NCI-H510A (cell line): Measurements from ENCODE around the gene TTLL11.

Experiments used
- DNase-seq: peaks from one replicate; lab custom pipeline; 2025; lab: John Stamatoyannopoulos, UW

Gene TTLL11

GRCh38 chr9:121880343-121880898 is 212.7 kb downstream of the TTLL11 start:
- DNase-seq = no peak

DNA sequence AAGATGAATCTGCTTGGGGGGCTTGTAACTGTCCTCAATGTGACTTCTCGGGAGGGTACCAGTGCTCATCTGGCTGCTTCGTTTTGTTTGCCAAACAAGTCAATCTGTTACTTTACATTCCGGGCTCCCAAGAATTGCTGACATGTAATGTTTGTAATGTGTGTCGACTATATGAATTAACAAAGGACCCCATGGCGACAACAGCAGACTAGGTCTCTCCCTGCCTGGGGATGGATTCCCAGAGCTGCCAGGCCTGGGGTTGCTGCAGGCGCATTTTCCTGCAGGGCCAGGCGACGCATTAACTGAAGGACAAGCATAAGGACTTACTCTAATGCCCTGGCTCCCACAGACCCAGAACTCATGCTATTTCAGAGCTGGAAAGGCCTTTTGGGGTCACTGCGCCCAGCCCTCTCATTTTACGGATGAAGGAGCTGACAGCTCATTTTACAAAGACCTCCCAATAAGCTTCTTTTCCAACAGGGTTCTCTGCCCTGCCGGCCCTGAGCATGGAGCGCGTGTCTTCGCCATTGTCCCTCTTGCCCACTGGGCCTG is 214.8 kb downstream of the TTLL11 start:
- DNase-seq = no peak

DNA sequence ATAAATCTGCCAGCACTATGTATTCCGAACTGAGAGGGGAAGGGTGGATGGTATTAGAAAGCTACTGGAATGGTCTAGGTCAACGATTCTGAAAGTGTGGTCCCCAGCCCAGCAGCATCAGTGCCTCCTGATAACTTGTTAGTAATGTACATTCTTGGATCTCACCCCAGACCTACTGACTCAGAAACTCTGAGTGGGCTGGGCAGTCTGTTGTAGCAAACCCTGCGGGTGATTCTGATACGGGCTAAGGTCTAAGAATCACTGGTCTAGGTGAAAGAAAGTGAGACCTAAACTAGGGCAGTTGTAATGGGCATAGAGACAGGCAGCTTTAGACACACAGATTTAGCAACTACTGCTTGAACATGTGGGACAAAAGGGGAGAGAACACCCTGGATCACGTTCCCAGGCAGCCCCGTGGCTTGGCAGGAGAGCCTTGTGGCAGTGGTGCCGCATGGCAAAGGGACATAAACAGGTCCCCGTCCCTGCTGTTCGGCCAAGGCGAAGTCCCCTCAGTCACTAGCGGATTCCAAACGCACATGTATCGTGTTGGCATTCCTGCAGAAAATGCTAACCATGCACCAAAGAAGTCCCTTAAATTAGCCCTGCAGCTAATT is 216.3 kb downstream of the TTLL11 start:
- DNase-seq = no peak

DNA sequence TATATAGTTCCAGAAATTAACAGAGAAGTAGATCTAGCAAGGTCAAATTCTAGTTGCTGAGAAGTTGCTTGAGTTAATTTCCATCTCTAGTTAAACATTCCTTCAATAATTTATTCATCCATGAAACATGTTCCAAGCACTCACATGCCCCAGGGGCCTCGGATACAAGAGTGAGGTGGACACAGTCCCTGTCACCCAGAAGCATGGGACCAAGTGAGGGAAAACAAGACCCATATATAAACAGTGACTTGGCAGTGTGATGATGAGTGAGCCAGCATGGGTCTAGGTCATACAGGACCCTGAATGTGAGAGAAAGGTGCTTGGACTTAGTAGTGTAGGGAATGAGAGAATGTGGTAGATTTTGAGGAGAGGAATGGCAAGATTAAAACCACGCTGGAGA is 216.9 kb downstream of the TTLL11 start:
- DNase-seq = no peak

GRCh38 chr9:121874524-121874923 is 218.6 kb downstream of the TTLL11 start:
- DNase-seq = no peak

- DNase-seq = no peak
Measured at GRCh38 chr9:121871431-121872025, 221.6 kb downstream of the TTLL11 start.

DNA sequence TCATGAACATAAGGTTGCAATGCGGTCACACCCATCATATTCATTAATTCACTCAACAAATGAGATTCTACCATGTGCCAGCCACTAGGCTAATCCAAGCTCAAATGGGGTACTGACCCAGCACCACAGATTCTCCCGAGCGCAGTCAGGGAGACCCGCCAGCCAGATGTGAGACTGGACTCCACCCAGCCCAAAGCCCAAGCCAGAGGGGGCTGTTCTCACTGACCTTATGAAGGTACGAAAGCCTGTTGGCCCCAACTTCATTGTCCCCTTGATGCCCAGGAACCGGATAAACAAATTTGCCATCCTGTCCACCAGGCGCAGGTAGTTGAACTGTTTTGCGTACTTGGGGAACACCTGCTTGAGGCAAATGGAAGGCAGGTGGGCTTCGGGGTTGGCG is 222.8 kb downstream of the TTLL11 start:
- DNase-seq = no peak

DNA sequence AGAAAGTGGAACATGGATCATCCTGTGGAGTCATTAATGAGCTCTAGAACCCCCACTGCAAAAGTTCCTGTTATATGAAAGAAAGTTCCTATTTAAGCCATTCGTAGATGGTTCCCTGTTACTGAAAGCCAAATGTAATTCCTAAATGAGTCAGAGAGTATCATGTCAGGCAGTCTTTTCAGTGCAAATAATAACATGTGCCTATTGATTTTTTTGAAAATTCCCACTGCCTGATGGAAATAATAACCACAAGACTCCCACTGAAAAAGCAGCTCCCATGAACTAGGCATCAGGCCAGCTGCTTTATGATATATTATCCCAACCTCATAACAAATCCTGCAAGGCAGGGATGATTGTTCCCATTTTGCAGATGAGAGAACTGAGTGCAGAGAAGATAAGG is 224.5 kb downstream of the TTLL11 start:
- no peak for DNase-seq

DNA sequence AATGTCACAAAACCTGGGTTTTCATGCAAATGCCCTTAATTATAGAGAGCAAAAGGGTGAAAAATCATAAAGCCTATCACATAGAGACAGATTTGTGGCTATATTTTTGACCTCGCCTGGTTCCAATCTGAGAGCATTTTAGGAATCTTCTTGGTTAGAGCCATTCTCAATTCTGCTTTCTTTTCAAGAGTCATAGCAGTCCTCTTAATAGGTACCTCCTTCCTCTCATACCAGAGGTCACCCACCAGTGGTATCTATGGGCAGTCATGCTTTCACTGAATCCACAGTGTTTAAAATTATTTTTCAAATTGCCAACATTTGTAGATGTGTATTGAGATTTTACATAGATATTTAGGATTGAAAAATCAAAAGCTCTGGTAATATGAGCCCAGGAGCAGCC is 226.2 kb downstream of the TTLL11 start:
- no peak for DNase-seq

DNA sequence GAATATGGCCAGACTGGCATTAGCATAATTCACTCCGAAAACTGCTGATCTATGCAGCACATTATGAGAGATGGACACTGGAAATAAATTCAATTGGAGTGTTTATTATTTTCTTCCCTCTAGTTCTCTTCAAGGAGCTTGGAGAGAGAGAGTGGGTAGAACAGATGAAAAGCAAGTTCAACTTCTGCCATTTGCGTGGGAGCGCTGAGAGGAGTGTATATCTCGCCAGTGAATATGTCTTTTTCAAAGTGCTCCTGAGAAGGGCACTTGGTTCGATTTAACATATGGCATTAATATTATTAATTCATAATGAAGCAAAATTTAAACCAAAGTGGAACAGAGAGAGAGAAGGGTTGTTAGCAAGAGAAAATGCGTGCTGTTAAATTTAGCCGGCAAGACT is 227.2 kb downstream of the TTLL11 start:
- DNase-seq = no peak

DNA sequence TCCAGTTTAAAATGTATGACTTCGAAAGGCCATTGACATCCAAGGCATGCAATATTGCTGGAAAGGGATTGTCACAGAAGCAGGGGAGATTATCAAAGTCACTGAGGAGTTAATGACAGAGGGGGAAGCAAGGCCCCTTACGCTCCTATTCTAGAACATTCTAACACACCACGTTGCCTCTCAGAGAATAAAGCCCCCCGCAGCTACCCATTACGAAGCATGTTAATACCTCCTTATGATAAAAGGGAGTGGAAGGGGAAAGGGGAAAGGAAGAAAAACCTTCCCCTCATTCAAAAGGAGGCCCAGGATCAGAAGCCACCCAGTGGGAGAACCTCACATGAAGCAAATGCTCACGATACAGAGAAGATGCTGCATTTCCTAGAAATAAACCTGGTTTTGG is 228.0 kb downstream of the TTLL11 start:
- DNase-seq = no peak

DNA sequence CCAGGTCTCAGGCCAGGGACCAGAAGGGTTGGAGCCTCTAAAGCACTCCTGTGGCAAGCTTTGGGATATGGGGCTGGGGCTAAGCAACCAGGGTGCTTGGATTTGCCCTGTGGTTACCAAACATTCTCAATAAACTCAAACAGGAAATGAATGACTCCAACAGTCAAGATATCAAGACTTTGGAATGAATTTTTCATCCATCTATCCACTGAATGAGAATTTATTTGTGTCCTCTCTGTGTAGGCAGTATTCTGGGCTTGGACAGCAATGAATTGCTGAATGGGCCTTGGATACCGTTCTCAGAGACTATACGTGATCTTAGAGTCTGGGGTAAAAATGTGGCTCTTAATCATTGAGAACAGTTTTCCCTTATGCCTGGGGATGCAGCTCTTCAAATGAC is 229.2 kb downstream of the TTLL11 start:
- no peak for DNase-seq

DNA sequence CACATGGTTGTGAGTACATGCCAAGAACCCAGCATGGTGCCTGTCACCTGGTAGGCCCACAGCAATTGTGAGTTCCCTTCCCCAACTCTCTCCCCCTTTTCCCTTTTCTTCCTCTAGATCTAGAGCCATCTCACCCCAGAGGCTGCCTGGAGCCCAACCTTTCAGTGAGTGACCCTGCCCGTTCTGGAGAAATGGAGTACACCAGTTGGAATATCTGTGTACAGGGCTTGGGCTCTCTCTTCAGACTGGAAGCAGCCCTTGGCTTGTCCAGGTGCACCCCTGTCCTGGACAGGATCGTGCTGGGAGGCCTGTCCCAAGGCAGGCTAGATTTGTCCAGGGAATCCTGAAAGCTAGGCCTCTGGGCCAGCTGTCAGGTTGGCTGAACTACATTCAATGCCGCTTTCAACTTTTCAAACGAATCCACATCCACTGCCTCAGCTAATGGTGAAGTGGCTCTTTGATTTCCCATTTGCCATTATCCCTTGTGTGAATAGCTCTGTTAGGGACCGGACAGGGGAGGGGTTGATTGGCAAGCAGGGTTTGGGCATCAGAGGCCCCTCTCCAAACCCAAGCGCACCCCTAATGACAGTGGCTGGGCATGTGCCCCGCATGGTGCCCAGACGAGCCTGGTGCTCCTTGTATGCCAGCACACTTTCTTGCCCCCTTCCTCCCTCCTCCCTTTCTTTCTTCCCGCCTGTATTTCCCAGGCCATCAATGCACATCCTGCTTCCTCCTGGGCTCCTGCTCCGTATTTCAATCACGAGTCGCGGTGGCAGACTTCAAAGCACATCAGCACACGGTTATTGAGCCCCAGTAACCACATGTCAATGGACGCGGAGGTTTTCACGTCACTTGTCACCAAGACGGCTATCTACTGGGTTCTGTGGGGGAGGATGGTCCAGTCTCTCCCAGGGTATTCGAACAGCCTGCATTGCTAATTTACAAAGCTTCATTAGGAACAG is 230.5 kb downstream of the TTLL11 start:
- no peak for DNase-seq

GRCh38 chr9:121861501-121862180 is 231.5 kb downstream of the TTLL11 start:
- no peak for DNase-seq

DNA sequence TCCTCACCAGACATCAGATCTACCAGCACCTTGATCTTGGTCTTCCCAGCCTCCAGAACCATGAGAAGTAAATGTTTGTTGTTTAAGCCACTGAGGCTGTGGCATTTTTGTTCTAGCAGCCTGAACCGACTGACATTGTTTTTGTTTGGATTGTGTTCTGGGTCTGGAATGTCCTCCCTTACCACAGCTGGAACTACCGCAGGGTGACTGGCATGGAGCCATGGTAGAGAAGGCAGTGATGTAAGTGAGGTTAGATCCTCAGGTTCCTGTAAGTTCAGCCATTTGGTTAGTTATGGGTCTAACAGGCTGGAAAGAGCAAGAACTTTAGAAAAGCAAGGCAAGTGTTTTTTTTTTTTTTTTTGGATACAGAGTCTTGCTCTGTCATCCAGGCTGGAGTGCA is 232.4 kb downstream of the TTLL11 start:
- DNase-seq = no peak

- no peak for DNase-seq
Measured at GRCh38 chr9:121860213-121860612, 232.9 kb downstream of the TTLL11 start.

GRCh38 chr9:121859646-121860045 is 233.5 kb downstream of the TTLL11 start:
- no peak for DNase-seq

GRCh38 chr9:121858788-121859187 is 234.3 kb downstream of the TTLL11 start:
- no peak for DNase-seq

GRCh38 chr9:121857928-121858327 is 235.2 kb downstream of the TTLL11 start:
- DNase-seq = peak; percentile 35

DNA sequence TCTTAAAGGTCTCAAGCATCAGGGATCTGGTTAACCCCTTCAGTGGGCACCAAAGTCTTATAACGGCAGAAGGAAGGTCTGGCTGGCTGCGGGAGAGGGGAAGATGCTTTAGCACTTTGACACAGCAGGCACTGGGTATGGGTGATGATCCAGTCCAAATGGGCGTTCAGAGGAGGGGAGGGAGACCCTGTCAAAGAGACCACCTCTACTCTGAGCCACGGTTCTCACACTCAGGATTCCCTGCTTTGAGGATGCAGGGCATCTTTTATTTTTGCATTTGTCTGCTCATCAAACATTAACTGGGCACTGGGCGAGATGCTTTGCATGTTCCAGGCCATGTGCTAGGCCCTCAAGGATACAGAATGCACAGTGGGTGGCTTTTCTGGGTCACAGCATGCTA is 237.6 kb downstream of the TTLL11 start:
- DNase-seq = no peak

GRCh38 chr9:121853617-121854395 is 239.3 kb downstream of the TTLL11 start:
- no peak for DNase-seq
